ENCODE results near the gene ALDH1L1. TPM values are rescaled to one million over a fixed set of nuclear protein-coding genes. Genes with fewer than 3 reads are reported as not detected.

ALDH1L1 gene
- total RNA-seq, 1 experiment from 2014 or later: 0.41 TPM

DNA sequence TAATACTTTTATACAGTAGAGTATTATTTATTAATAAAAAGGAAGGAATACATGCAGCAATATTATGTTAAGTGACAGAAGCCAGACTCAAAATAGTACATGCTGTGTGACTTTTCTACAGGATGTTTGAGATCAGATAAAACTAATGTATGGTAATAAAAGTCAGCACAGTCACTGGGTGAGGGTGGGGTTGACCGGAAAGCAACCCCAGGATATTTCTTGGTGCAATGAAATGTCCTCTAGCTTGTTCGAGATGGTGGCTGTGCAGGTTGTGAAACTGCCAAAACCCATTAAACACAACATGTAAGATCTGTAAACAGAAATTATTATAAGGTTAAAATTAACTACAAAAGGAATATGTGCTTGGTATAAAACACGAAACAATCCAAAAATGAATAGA is 20.8 kb upstream of the ALDH1L1 start:
- peaks cover 12% of the 10 kb centered on the region for H3K9me3 Mint-ChIP-seq (ENCODE audit: unreplicated experiment)
- Histone ChIP-seq H3K27me3 (replicated peaks; ENCODE audit: control insufficient read depth, insufficient read depth, low read length) (no peaks in the 10 kb centered on the region), H3K4me1 (no peaks in the 10 kb centered on the region), H3K4me3 (ENCODE audit: low read depth, low read length) (no peak overlapping the region), H3K9me3 (no peaks in the 10 kb centered on the region), H3K36me3 (ENCODE audit: control insufficient read depth, insufficient read depth, low read length) (no peaks in the 10 kb centered on the region)
- BruUV-seq (replicated peaks): no TSS peak
- no peak overlapping the region for H3K27ac Mint-ChIP-seq (ENCODE audit: unreplicated experiment)
- peaks cover 7% of the 10 kb centered on the region for H3K27me3 Mint-ChIP-seq (ENCODE audit: insufficient read depth, unreplicated experiment)
- TF ChIP-seq, protein P1, sequence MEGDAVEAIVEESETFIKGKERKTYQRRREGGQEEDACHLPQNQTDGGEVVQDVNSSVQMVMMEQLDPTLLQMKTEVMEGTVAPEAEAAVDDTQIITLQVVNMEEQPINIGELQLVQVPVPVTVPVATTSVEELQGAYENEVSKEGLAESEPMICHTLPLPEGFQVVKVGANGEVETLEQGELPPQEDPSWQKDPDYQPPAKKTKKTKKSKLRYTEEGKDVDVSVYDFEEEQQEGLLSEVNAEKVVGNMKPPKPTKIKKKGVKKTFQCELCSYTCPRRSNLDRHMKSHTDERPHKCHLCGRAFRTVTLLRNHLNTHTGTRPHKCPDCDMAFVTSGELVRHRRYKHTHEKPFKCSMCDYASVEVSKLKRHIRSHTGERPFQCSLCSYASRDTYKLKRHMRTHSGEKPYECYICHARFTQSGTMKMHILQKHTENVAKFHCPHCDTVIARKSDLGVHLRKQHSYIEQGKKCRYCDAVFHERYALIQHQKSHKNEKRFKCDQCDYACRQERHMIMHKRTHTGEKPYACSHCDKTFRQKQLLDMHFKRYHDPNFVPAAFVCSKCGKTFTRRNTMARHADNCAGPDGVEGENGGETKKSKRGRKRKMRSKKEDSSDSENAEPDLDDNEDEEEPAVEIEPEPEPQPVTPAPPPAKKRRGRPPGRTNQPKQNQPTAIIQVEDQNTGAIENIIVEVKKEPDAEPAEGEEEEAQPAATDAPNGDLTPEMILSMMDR (IDR thresholded peaks at IDR 0.05; ENCODE audit: insufficient read depth in 1 of 2, low read depth in 1 of 2, low read length in 1 of 2, severe bottlenecking in 1 of 2, unreplicated experiment in 1 of 2): no peak
- H3K36me3 Mint-ChIP-seq (ENCODE audit: insufficient read depth, unreplicated experiment): no peaks in the 10 kb centered on the region
- no peak for DNase-seq
- no peak overlapping the region for H3K4me3 Mint-ChIP-seq (ENCODE audit: unreplicated experiment)
- intact Hi-C loops (cut with micrococcal nuclease; ENCODE audit: unreplicated experiment): no loop called here
- ChIA-PET POLR2A (no interaction called here), CTCF (no interaction called here)
- H3K4me1 Mint-ChIP-seq (ENCODE audit: low read depth, unreplicated experiment): no peaks in the 10 kb centered on the region

DNA sequence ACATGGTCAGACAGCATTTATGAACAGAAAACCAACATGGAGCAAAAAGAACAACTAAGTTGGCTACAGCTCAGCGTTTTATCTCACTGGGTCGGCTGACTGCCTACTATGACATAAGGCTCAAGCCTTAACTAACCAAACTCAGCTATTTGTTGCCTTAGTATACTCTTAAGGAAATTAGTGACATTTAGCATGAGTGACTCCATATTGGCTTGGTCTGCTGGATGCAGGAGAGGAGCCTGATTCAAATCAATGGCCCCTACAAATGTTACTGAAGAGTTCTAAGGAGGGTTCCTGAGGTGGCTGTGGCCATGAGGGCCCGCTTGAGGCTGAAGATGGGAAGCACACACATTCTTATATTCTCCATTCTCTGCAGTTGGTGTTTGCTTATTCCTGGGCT is 20.1 kb upstream of the ALDH1L1 start:
- ChIA-PET CTCF (interaction anchor here (1.0 kb wide), 1 partner anchor 13 kb away, joined by 5 read pairs; no protein-coding TSS in a partner anchor), POLR2A (no interaction called here)
- no peaks in the 10 kb centered on the region for H3K36me3 ChIP-seq (ENCODE audit: control insufficient read depth, insufficient read depth, low read length)
- no peaks in the 10 kb centered on the region for H3K9me3 ChIP-seq
- no peak overlapping the region for H3K4me3 ChIP-seq (ENCODE audit: low read depth, low read length)
- intact Hi-C loops (cut with micrococcal nuclease; ENCODE audit: unreplicated experiment): no loop called here
- H3K4me3 Mint-ChIP-seq (ENCODE audit: unreplicated experiment): no peak overlapping the region
- no peak overlapping the region for H3K27ac Mint-ChIP-seq (ENCODE audit: unreplicated experiment)
- no peak for DNase-seq
- H3K4me1 ChIP-seq: no peaks in the 10 kb centered on the region
- H3K4me1 Mint-ChIP-seq (ENCODE audit: low read depth, unreplicated experiment): no peaks in the 10 kb centered on the region
- no peaks in the 10 kb centered on the region for H3K36me3 Mint-ChIP-seq (ENCODE audit: insufficient read depth, unreplicated experiment)
- H3K27me3 ChIP-seq (replicated peaks; ENCODE audit: control insufficient read depth, insufficient read depth, low read length): no peaks in the 10 kb centered on the region
- TF ChIP-seq, protein P1 (IDR thresholded peaks at IDR 0.05; ENCODE audit: insufficient read depth in 1 of 2, low read depth in 1 of 2, low read length in 1 of 2, severe bottlenecking in 1 of 2, unreplicated experiment in 1 of 2): no peak
- no TSS peak for BruUV-seq (replicated peaks)
- H3K9me3 Mint-ChIP-seq (ENCODE audit: unreplicated experiment): peaks cover 12% of the 10 kb centered on the region
- H3K27me3 Mint-ChIP-seq (ENCODE audit: insufficient read depth, unreplicated experiment): peaks cover 7% of the 10 kb centered on the region

DNA sequence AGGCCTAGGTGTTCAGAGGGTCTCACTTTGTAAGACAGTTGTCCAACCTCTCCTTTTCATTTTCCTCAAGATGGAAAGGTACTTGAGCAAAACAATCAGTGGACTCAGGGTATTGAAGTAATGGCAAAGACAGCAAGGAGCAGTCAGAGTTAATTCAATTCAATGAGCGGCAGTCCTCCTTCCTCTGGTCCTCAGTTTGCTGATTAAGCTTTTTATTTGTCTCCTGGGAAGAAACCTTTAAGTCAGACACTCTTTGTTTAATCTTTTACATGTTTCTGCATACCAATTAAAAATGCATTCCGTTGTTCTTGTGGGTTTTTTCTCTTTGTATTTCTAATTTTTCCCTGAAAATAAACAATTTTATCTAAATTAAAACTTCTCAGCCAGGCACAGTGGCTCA is 18.9 kb upstream of the ALDH1L1 start:
- peaks cover 7% of the 10 kb centered on the region for H3K27me3 Mint-ChIP-seq (ENCODE audit: insufficient read depth, unreplicated experiment)
- H3K36me3 Mint-ChIP-seq (ENCODE audit: insufficient read depth, unreplicated experiment): no peaks in the 10 kb centered on the region
- H3K27me3 ChIP-seq (replicated peaks; ENCODE audit: control insufficient read depth, insufficient read depth, low read length): no peaks in the 10 kb centered on the region
- no peaks in the 10 kb centered on the region for H3K4me1 Mint-ChIP-seq (ENCODE audit: low read depth, unreplicated experiment)
- no peak overlapping the region for H3K27ac Mint-ChIP-seq (ENCODE audit: unreplicated experiment)
- no peak overlapping the region for H3K4me3 Mint-ChIP-seq (ENCODE audit: unreplicated experiment)
- TF ChIP-seq, protein P1 (IDR thresholded peaks at IDR 0.05; ENCODE audit: insufficient read depth in 1 of 2, low read depth in 1 of 2, low read length in 1 of 2, severe bottlenecking in 1 of 2, unreplicated experiment in 1 of 2): no peak
- no peaks in the 10 kb centered on the region for H3K4me1 ChIP-seq
- BruUV-seq (replicated peaks): no TSS peak
- peaks cover 10% of the 10 kb centered on the region for H3K9me3 ChIP-seq
- no peak overlapping the region for H3K4me3 ChIP-seq (ENCODE audit: low read depth, low read length)
- intact Hi-C loops (cut with micrococcal nuclease; ENCODE audit: unreplicated experiment): no loop called here
- peaks cover 17% of the 10 kb centered on the region for H3K9me3 Mint-ChIP-seq (ENCODE audit: unreplicated experiment)
- CTCF ChIA-PET: no interaction called here
- no peak for DNase-seq
- POLR2A ChIA-PET: no interaction called here
- H3K36me3 ChIP-seq (ENCODE audit: control insufficient read depth, insufficient read depth, low read length): no peaks in the 10 kb centered on the region

All from Caco-2 (cell line).